Measurements from ENCODE around the gene CCDC137.
A peak's percentile ranks its signal among the peaks of the same experiment; 100 is the strongest.

CCDC137 gene

DNA sequence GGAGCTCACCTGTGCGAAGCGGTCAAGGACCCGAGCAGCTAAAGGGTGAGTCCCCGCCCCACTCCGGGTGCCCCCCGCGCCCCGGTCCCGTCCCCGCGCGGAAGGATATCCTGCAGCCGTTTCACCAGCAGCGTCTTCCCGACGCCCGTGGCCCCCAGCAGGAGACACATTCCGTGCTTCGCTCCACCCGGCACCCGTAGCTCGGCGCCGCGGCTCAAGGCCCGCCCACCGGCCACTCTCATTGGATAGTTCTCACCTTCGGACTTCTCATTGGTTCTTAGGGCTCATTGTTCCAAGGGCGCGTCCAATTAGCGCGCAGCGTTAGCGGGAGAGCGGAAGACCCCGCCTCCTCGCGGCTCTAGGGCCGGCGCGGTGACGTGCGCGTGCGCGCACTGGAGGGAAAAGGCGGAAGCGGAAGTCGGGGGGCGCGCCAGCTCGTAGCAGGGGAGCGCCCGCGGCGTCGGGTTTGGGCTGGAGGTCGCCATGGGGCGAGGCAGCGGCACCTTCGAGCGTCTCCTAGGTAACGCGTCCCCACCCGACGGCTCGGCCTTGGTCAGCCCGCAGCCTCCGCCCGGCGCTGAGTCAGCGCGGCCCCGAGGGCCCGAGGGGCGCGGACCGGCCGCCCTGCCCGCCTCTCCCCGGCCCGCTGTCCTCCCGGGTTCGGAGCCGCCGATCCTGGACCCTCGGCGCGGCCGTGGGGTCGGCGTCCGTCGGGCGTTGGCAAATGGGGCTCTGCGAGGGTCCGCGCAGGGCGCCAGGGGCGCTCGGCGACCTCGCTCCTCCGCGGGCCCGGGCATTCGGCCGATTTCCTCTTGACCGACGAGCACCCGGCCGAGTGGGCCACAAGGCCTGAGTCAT is 17.3 kb downstream of the CCDC137 start, which contains the start of the genes ARL16 and HGS:
Gene ARL16 (minus strand): TSS at position 214 of the 858 bp plus-strand sequence. CDS start 44 bp downstream, at position 170.
Gene HGS (plus strand): TSS at position 428 of the 858 bp plus-strand sequence. CDS start 56 bp downstream, at position 484.
- peak; percentile 96 for DNase-seq

- DNase-seq = no peak
Measured at GRCh38 chr17:81684442-81684911, 17.9 kb downstream of the CCDC137 start.

DNA sequence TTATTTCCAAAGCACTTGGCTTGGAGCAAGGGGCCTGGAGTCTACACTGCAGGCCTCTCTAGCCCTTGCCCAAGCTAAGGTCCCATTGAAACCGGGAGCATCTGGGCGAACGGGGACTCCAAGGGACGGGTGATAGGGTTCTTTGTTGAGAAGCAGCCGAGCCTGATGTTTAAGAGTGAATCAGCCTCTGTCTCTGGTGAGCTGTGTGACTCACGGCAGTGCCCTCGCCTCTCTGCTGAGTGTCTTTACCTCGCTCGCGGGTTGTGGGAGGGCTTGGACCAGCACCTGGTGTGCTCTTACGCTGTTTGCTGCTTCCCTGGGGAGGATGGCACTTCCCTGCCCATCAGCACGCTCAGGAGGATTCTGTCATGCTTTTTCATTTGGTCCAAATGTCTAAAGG is 18.6 kb downstream of the CCDC137 start:
- DNase-seq = no peak

- no peak for DNase-seq
Measured at GRCh38 chr17:81686614-81687013, 20.1 kb downstream of the CCDC137 start.

GRCh38 chr17:81687770-81688541 is 21.4 kb downstream of the CCDC137 start:
- DNase-seq = no peak

DNA sequence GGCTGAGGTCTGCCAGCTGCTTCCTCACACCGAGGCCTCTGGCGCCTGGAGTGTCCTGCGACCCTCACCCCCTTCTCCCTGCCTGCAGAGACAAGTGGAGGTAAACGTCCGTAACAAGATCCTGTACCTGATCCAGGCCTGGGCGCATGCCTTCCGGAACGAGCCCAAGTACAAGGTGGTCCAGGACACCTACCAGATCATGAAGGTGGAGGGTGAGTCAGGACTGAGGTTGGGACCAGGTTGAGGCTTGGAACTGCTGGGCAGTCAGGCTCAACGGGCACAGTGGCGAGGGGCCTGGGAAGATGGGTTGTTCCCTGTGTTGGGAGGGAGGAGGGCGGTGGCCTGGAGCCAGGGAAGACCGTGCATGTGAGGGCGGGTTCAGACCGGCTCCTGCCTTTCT is 22.1 kb downstream of the CCDC137 start:
- no peak for DNase-seq

GRCh38 chr17:81690066-81690465 is 23.5 kb downstream of the CCDC137 start:
- no peak for DNase-seq

- no peak for DNase-seq
Measured at GRCh38 chr17:81690549-81690948, 24.0 kb downstream of the CCDC137 start.

DNA sequence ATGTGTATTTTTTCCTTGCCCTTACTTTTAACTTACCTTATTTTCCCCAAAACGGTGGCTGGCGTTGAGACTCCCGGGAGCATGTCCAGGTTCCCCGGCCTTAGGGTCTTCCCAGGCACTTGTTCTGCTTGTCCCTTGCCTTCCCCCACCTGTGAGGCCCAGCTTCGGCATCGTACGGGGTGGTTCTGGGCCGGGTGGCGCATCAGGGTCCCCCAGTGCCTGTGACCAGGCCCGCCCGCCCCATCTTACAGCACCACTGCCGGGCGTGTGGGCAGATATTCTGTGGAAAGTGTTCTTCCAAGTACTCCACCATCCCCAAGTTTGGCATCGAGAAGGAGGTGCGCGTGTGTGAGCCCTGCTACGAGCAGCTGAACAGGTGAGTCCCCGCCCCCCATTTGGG is 24.7 kb downstream of the CCDC137 start:
- DNase-seq = no peak

DNA sequence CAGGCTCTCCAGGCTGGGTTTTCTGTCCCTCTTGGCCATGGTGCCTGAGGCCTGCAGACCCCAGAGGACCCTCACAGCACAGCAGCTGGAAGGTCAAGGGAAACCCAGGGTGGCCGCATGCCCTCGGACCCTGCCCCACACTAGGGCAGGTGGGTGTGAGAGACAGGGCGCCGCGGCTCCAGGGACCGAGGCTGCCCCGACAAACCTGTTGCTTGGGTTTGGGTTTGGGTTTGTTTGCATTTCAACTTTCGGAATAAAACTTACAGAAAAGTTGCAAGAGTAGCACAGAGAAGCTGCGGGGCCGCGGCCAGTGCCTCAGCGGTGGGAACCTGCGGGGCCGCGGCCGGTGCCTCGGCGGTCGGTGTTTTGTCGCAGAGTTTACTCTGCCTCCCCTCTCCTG is 25.1 kb downstream of the CCDC137 start:
- DNase-seq = no peak

DNA sequence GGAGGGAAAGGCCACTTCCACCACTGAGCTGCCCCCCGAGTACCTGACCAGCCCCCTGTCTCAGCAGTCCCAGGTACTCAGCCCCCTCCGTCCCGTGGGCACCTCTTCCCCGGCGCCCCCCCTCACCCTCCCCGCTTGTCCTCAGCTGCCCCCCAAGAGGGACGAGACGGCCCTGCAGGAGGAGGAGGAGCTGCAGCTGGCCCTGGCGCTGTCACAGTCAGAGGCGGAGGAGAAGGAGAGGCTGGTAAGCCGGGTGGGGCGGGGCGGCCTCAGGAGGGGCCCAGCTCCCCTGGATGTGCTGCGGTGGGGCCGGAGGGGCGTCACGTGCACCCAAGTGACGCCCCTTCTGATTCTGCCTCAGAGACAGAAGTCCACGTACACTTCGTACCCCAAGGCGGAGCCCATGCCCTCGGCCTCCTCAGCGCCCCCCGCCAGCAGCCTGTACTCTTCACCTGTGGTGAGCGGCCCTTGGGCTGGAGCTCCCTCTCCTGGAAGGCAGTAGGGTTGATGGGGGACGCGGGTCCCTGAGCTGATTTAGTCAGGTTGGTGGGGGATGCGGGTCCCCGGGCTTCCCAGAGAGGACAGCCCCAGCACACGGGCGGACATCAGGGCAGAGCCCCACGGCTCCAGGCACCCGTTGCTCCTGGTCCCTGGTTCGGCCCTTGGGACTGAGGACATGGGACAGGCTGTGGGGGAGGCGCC is 27.1 kb downstream of the CCDC137 start:
- DNase-seq = no peak

- DNase-seq = no peak
Measured at GRCh38 chr17:81694810-81695209, 28.3 kb downstream of the CCDC137 start.

GRCh38 chr17:81695211-81695610 is 28.7 kb downstream of the CCDC137 start:
- no peak for DNase-seq

- DNase-seq = no peak
Measured at GRCh38 chr17:81695801-81696200, 29.3 kb downstream of the CCDC137 start.

- DNase-seq = no peak
Measured at GRCh38 chr17:81696218-81696941, 29.8 kb downstream of the CCDC137 start.

DNA sequence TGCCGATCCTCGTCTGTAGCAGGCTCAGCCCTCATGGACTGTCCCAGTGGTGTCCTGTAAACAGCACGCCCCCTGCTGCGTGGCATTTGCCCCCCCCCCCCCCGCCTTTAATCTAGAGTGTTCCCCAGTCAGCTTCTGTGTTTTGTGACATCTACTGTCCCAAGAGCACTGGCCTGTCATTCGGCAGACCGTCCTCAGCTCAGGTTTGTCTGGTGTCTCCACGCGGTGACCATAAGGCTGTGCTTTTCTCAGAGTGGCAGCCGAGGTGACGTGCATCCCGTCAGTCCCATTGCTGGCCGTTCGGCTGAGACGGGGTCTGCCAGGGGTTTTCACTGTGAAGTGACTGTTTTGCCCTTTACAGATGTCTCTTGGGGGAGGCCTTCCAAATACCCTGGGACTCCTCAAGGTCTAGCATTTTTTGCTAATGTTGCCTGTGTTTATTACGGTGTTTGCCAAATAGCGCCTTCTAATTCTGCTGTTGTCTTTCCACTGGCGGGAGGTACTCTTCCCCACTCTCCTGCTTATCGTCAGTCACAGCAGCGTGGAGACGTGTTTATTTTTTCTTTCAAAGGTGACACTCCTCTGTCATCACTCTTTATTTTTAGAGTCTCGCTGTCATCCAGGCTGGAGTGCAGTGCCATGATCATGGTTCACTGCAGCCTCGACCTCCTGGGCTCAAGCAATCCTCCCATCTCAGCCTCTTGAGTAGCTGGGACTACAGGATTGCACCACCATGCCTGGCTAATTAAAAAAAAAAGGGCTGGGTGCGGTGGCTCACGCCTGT is 30.9 kb downstream of the CCDC137 start:
- no peak for DNase-seq

DNA sequence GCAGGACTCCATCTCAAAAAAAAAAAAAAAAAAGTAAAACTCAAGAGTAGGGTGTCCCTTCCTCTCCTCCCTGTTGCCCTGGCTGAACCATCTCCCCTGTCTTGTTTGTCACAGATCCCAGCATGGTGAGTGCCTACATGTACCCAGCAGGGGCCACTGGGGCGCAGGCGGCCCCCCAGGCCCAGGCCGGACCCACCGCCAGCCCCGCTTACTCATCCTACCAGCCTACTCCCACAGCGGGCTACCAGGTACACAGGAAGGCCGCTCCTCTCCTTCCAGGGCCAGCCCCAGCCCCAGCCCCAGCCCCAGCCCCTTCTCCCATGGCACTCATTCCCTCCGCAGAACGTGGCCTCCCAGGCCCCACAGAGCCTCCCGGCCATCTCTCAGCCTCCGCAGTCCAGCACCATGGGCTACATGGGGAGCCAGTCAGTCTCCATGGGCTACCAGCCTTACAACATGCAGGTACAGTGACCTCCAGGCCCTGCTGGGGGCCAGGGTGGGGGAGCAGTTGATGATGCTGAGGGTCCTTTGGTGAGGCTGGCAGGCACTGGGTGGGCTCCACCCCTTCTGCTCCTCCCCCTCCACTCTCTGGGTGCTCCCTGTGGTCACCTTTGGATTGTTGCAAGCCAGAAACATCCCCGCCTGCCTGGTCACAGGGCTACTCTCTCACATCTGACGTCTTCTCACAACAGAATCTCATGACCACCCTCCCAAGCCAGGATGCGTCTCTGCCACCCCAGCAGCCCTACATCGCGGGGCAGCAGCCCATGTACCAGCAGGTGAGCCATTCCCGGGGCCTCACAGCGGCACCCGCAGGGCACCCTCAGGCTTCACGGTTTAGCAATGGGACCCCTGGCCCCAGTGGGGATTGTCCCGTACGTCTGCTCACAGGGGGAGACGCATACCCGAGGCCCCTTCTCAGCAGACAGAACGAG is 34.1 kb downstream of the CCDC137 start:
- DNase-seq = no peak

GRCh38 chr17:81701288-81702071 is 34.9 kb downstream of the CCDC137 start:
- no peak for DNase-seq

DNA sequence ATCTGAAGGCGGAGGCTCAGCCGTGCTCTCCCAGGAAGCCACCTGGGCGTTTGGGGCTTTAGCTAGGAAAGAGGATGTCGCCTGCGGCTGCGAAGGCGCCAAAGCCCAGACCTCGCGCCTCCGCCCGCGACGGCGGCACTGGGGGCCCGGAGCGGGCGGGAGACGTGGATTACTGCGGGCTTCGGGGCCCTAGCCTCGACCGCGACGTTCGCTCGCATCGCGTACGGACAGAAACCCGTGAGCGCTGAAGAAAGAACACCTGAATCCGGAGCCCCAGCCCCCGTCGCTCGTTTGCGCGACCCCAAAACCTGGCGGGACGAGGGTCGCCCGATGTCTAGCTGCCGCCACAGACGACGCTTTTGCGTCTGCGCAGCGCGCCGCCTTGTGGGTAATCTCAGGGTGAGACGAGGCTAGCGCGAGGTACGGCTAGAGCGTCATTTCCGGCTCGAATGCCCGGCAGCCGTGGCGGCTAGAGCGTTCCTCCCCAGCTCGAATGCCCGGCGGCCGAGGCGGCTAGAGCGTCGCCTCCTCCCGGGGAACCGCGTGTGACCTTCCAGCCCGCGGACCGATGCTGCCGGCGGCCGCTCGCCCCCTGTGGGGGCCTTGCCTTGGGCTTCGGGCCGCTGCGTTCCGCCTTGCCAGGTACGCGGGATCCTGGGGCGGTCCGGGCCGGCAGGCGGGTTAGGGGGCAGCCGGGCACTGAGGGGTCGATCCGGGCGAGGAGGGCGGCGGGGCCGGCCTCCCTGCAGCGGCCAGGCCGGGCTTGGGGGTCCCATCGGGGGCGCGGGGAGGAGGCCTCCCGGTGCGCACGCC is 36.6 kb downstream of the CCDC137 start, which contains the start of gene MRPL12:
Gene MRPL12 (plus strand): TSS at position 434 of the 813 bp plus-strand sequence. CDS start 135 bp downstream, at position 569.
- peak; percentile 78 for DNase-seq
